Measurements from ENCODE around the gene STX5.
"Not testable (repeated sequence)": the region's sequence is repeated elsewhere in the genome, so short reads cannot be mapped to it uniquely, and the experiment has no call there.

DNA sequence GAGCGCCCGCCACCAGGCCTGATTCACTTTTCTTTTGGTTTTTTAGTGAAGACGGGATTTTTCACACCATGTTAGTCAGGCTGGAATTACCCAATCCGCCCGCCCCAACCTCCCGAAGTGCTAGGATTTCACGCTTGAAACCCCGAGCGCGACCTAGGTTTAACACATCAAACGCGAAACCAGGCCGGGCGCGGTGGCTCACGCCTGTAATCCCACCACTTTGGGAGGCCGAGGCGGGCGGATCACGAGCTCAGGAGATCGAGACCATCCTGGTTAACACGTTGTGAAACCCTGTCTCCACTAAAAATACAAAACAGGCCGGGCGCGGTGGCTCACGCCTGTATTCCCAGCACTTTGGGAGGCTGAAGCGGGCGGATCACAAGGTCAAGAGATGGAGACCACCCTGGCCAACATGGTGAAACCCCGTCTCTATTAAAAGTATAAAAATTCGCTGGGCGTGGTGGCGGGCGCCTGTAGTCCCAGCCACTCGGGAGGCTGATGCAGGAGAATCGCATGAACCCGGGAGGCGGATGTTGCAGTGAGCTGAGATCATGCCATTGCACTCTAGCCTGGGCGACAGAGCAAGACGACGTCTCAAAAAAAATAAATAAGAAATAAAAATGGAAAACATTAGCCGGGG is 9.0 kb upstream of the STX5 start:
- TF ChIP-seq, protein P1, sequence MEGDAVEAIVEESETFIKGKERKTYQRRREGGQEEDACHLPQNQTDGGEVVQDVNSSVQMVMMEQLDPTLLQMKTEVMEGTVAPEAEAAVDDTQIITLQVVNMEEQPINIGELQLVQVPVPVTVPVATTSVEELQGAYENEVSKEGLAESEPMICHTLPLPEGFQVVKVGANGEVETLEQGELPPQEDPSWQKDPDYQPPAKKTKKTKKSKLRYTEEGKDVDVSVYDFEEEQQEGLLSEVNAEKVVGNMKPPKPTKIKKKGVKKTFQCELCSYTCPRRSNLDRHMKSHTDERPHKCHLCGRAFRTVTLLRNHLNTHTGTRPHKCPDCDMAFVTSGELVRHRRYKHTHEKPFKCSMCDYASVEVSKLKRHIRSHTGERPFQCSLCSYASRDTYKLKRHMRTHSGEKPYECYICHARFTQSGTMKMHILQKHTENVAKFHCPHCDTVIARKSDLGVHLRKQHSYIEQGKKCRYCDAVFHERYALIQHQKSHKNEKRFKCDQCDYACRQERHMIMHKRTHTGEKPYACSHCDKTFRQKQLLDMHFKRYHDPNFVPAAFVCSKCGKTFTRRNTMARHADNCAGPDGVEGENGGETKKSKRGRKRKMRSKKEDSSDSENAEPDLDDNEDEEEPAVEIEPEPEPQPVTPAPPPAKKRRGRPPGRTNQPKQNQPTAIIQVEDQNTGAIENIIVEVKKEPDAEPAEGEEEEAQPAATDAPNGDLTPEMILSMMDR (IDR thresholded peaks at IDR 0.05): not testable (repeated sequence)
- not testable (repeated sequence) for TF ChIP-seq POLR2A (IDR thresholded peaks at IDR 0.05)

Data from body of pancreas (tissue), 4 donors.